Lower leg skin (tissue), 3 donors: ENCODE data around the gene CAMKMT.

Experiments used
- CTCF ChIP-seq, 3 donors: fragments of 450-650 bp; IDR thresholded peaks; one replicate each; pipeline ENCODE4 v1.5.1; 2016; ENCODE audit warnings: antibody characterized with exemption in 3 of 3, mild to moderate bottlenecking in 3 of 3, moderate library complexity in 2 of 3
- POLR2A ChIP-seq, 2 donors: fragments of 450-650 bp; IDR thresholded peaks; one replicate each; pipeline ENCODE4 v1.6.1; 2016 to 2017; ENCODE audit warnings: antibody characterized with exemption in 2 of 2, mild to moderate bottlenecking in 1 of 2, moderate library complexity in 1 of 2

- TF ChIP-seq CTCF (IDR thresholded peaks at IDR 0.05) (no peak), POLR2A (IDR thresholded peaks at IDR 0.05) (no peak)
Observed at GRCh38 chr2:44684559-44684958, 322.8 kb downstream of the CAMKMT start.
